Heart left ventricle (tissue), 16 donors: ENCODE data around the gene USH1C. TPM values are rescaled to one million over a fixed set of nuclear protein-coding genes. Genes with fewer than 3 reads are reported as not detected.

Experiments used
- ATAC-seq, 4 donors: fragments of 200-7000 bp; cut with Tn5 transposase; one replicate each; pipeline ENCODE4 v1.9.1; 2020 to 2022; ENCODE audit warnings: moderate library complexity in 4 of 4, mild to moderate bottlenecking in 3 of 4, moderate number of reproducible peaks in 1 of 4
- DNase-seq, 5 donors: peaks; one replicate each; pipeline ENCODE4 v3.0.0-alpha.2; 2020
- H3K27ac ChIP-seq, 12 donors: fragments of 200-600 bp; sonication (generic) in 4 of 12; one replicate each; pipeline versions ENCODE4 v1.5.0 to v1.8.0; 2016 to 2022; ENCODE audit warnings: mild to moderate bottlenecking in 2 of 12
- H3K27me3 ChIP-seq, 9 donors: fragments of 200-600 bp; sonication (generic) in 2 of 9; one replicate each; pipeline versions ENCODE4 v1.5.1 to v1.8.0; 2016 to 2022; ENCODE audit warnings: mild to moderate bottlenecking in 3 of 9
- H3K36me3 ChIP-seq, 9 donors: fragments of 200-600 bp; sonication (generic) in 2 of 9; one replicate each; pipeline versions ENCODE4 v1.5.0 to v1.8.0; 2018 to 2022; ENCODE audit warnings: mild to moderate bottlenecking in 2 of 9
- H3K4me1 ChIP-seq, 12 donors: fragments of 200-600 bp; sonication (generic) in 4 of 12; one replicate each; pipeline versions ENCODE4 v1.5.0 to v1.8.0; 2016 to 2022; ENCODE audit warnings: mild to moderate bottlenecking in 3 of 12
- H3K4me3 ChIP-seq, 12 donors: fragments of 200-600 bp; sonication (generic) in 4 of 12; one replicate each; pipeline versions ENCODE4 v1.5.0 to v1.8.0; 2017 to 2022; ENCODE audit warnings: mild to moderate bottlenecking in 9 of 12, moderate library complexity in 4 of 12
- H3K9me3 ChIP-seq, 12 donors: fragments of 200-600 bp; sonication (generic) in 4 of 12; one replicate each; pipeline versions ENCODE4 v1.5.0 to v1.8.0; 2016 to 2022; ENCODE audit warnings: mild to moderate bottlenecking in 1 of 12
- POLR2A ChIP-seq, 2 donors: fragments of 450-650 bp; IDR thresholded peaks; one replicate each; pipeline ENCODE4 v1.6.1; 2017; ENCODE audit warnings: antibody characterized with exemption in 2 of 2, mild to moderate bottlenecking in 2 of 2, moderate library complexity in 2 of 2
- WGBS, 4 donors: extraction: QIAGEN DNeasy Blood & Tissue Kit in 2 of 4; methylation state at CpG; one replicate each; pipeline versions ENCODE4 v1.1.5 to v1.1.7; 2013 to 2018; 5-methylcytosine and 5-hydroxymethylcytosine counted together
- intact Hi-C, 10 donors: fragments of 100-400 bp; cut with DNase I; formaldehyde crosslinking; loops; one replicate each; pipeline versions ENCODE4 v1.11.1 to v1.14.2; 2022
- polyA plus RNA-seq, 2 donors: library from polyadenylated mRNA; stranded (reverse); fragments of 200-250 nt; gene quantifications; one replicate each; pipeline ENCODE4 v1.2.3, GENCODE V29; 2013
- total RNA-seq, 9 donors: library from RNA; depleted of rRNA in 2 of 9; stranded (reverse); fragments of >200 nt in 2 of 9; fragmentation: NEBNext Ultra II Directional in 3 of 9; extraction: Animal tissue kit (Norgen Biotek cat#: 25700) in 3 of 9; gene quantifications; one replicate each; pipeline versions ENCODE4 v1.1.0 to v1.2.4, GENCODE V29; 2016 to 2023
- TF ChIP-seq, protein P1 (sequence below), 12 donors: fragments of 200-600 bp; sonication (generic) in 4 of 12; IDR thresholded peaks; one replicate each; pipeline versions ENCODE4 v1.5.0 to v1.8.0; 2018 to 2022; ENCODE audit warnings: antibody characterized with exemption in 12 of 12, mild to moderate bottlenecking in 5 of 12
- donor health status: ischemic (EF 13 %, LVEDD 7.1; RV severe dilation, severe dysfunction).
- donor health status: healthy with polysubstance abuse.
- donor health status: DM: no; HTN: yes; CAD: no.
- donor health status: DM: no; HTN: no; CAD: no.
- donor health status: ischemic (EF 25% LVEDD 6.9; RV normal size, moderate dysfunction).
- donor health status: ischemic (EF 25% LVEDD 5.7; RV mildly dilated, moderate dysfunction).
- donor health status: healthy.
- donor health status: DM: yes; HTN: yes; CAD: no.
- donor health status: ischemic (EF 35%, LVEDD 5.7; RV mildly dilated, moderate dysfunction).
- donor health status: nonischemic (EF 11% LVEDD 7.7; RV severe dilation, severe dysfunction).
- donor health status: DM: yes; HTN: yes; CAD: no.
- donor health status: PGD.
- donor health status: ischemic (EF 29% LVEDD 5.4; RV normal size, mild dysfunction).
- donor health status: nonischemic (EF 23%, LVEDD 6.1; RV moderate dilation, normal function).

USH1C gene
- total and polyA plus RNA-seq, 11 donors = 0.06 to 0.23 (median 0.16) TPM; not detected in 8

DNA sequence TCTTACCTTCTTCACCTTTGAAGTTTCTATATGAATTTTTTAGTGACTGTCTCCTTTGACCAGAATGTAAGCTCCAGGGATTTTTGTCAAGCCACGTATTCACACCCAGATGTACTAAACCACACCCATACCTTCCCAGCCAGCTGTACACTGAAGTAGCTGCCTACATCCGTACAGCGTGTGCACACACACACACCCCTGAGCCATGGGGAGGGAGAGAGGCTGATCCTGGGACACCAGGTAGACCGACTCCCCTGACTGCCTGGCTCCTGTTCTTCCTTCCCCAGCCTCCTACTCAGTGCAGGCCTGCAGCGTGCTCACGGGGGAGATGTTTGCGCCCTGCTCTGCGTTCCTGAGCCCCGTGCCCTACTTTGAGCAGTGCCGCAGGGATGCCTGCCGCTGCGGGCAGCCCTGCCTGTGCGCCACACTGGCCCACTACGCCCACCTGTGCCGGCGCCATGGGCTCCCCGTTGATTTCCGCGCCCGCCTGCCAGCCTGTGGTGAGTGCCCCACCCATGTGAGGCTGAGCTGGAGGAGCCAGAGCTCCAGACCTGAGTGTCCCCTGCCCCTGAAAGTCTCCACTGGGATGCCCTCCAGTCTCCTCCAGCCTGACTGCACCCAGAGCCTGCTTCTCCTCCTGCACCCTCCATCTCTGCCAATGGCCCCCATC lies 28.7 kb upstream of the USH1C start:
- no peak overlapping the region for H3K4me3 ChIP-seq
- intact Hi-C loops = no loop called here

DNA sequence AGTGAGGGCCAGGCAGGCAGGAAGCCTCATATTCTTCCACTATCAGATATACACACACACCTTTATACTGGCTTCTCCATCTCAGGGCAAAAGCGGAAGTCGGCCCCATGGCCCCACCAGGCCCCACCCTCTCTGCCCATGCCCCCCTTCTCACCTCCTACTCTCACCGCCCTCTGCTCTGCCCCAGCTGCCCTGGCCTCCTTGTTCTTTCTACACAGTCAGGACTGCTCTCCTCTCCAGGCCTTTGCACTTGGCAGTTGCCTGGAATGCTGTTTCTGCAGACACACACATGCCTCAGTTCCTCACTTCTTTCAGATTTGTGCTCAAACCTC lies 28.1 kb upstream of the USH1C start:
- no peaks in the 10 kb centered on the region for H3K9me3 ChIP-seq
- no peaks in the 10 kb centered on the region for H3K4me1 ChIP-seq
- TF ChIP-seq POLR2A (IDR thresholded peaks at IDR 0.05) = no peak
- TF ChIP-seq, protein P1, sequence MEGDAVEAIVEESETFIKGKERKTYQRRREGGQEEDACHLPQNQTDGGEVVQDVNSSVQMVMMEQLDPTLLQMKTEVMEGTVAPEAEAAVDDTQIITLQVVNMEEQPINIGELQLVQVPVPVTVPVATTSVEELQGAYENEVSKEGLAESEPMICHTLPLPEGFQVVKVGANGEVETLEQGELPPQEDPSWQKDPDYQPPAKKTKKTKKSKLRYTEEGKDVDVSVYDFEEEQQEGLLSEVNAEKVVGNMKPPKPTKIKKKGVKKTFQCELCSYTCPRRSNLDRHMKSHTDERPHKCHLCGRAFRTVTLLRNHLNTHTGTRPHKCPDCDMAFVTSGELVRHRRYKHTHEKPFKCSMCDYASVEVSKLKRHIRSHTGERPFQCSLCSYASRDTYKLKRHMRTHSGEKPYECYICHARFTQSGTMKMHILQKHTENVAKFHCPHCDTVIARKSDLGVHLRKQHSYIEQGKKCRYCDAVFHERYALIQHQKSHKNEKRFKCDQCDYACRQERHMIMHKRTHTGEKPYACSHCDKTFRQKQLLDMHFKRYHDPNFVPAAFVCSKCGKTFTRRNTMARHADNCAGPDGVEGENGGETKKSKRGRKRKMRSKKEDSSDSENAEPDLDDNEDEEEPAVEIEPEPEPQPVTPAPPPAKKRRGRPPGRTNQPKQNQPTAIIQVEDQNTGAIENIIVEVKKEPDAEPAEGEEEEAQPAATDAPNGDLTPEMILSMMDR (IDR thresholded peaks at IDR 0.05) = no peak
- no peak for ATAC-seq
- DNase-seq = peak in 1 of 5 donors; percentile 15
- H3K27ac ChIP-seq = no peak overlapping the region
- H3K4me3 ChIP-seq = no peak overlapping the region
- no peaks in the 10 kb centered on the region for H3K27me3 ChIP-seq
- intact Hi-C loops = no loop called here
- 52 to 62% (median 54%) methylated on average over 3 of the region's 3 CpGs for WGBS, 4 donors
- no peaks in the 10 kb centered on the region for H3K36me3 ChIP-seq

More for the DNA sequence above, 28.7 kb upstream of the USH1C start:
- WGBS, 4 donors = 89 to 92% (median 90%) methylated on average over 11 to 20 of the region's 20 CpGs
- H3K27ac ChIP-seq = no peak overlapping the region
- H3K4me1 ChIP-seq = no peaks in the 10 kb centered on the region
- H3K9me3 ChIP-seq = no peaks in the 10 kb centered on the region
- TF ChIP-seq, protein P1 (IDR thresholded peaks at IDR 0.05) = no peak
- no peak for TF ChIP-seq POLR2A (IDR thresholded peaks at IDR 0.05)
- peak in 1 of 4 donors; percentile 4 for ATAC-seq
- H3K27me3 ChIP-seq = no peaks in the 10 kb centered on the region
- H3K36me3 ChIP-seq = no peaks in the 10 kb centered on the region
- DNase-seq = peak in 1 of 5 donors; percentile 7

DNA sequence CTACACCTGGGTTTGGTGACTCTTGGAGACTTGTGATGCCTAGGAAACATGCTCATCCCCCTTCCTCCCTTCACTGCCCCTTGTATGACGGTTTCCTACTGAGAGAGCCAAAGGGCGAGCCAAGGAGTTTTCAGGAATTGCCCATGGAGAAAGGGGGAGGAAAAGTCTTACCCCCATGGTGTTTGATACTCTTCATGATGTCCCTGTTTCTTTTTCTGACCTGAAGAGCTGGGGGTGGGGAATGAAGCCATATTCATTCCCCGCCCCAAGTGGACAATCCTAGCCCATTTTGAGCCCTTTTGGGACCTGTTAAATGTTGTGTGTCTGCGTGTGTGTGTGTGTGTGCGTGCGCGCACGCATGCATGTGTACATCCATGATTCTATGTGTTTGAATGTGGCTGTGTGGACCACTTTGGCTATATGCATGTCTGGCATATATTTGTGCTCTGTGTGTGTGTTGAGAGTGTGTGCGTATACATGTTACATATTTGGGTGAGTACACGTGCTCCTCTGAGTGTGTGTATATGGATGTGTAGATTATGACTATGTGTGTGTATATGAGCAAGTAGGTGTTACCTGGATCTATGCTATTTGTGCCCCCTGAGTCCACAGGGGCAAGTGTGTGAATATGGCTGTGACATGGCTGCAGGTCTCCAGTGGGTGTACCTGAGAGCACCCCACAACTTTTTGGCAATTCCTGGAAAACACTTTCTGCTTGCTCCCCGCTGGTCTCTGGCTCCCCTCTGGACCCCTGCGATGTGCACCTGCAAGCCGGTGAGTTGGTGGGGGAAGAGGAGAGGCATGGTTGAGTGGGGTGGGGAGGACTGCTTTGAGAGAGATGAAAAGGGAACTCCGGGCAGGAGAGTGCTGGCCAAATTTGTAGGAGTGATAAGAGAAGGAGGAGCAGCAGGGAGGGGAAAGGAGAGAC lies 27.5 kb upstream of the USH1C start:
- Histone ChIP-seq H3K27ac (no peak overlapping the region), H3K4me1 (no peaks in the 10 kb centered on the region), H3K27me3 (no peaks in the 10 kb centered on the region), H3K9me3 (no peaks in the 10 kb centered on the region), H3K4me3 (no peak overlapping the region), H3K36me3 (no peaks in the 10 kb centered on the region)
- 76 to 81% (median 79%) methylated on average over 14 of the region's 14 CpGs for WGBS, 4 donors
- DNase-seq (peak in 1 of 5 donors; percentile 10), ATAC-seq (no peak)
- intact Hi-C loops = no loop called here
- no peak for TF ChIP-seq POLR2A (IDR thresholded peaks at IDR 0.05)
- TF ChIP-seq, protein P1 (IDR thresholded peaks at IDR 0.05) = no peak

DNA sequence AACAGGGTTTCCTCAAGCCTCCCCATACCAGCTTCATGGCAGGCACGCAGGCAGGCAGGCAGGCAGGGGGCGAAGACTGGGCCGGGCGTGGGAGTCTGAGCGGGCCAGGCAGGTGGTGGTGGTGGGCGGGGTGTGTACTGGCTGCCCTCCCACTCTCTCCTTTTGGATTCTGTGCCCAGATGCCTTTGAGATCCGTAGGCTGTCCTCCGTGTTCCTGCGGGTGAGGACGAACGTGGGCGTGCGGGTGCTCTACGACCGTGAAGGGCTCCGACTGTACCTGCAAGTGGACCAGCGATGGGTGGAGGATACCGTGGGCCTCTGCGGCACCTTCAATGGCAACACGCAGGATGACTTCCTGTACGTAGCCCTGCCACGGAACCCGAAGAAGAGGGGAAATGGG lies 25.8 kb upstream of the USH1C start:
- Histone ChIP-seq H3K36me3 (no peaks in the 10 kb centered on the region), H3K27ac (no peak overlapping the region), H3K4me3 (no peak overlapping the region), H3K27me3 (no peaks in the 10 kb centered on the region), H3K9me3 (no peaks in the 10 kb centered on the region), H3K4me1 (no peaks in the 10 kb centered on the region)
- no peak for ATAC-seq
- 81 to 86% (median 83%) methylated on average over 21 to 23 of the region's 23 CpGs for WGBS, 4 donors
- intact Hi-C loops = no loop called here
- peak in 1 of 5 donors; percentile 15 for DNase-seq
- TF ChIP-seq, protein P1 (IDR thresholded peaks at IDR 0.05) = no peak
- TF ChIP-seq POLR2A (IDR thresholded peaks at IDR 0.05) = no peak
